ENCODE data around the gene CAPN8.

CAPN8 gene

DNA sequence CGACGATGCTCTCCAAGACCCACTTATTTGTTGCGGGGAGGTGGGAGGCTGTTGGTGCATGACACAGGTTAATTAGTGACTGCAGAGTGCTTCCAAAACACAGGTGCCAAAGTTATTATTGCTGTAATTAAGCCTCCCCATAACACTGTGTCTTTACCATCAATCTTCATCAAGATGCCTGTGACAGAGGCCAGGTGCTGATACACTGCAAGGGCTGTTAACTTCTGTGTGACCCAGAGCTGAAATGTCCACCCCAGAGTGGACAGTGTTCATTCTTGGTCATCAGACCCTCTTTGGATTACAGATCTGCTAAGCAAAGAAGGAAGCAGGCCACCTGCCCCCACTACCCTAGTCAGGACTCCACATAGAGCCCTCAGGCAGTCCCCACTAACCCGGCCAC is 55.5 kb downstream of the CAPN8 start:
- no peak for DNase-seq

DNA sequence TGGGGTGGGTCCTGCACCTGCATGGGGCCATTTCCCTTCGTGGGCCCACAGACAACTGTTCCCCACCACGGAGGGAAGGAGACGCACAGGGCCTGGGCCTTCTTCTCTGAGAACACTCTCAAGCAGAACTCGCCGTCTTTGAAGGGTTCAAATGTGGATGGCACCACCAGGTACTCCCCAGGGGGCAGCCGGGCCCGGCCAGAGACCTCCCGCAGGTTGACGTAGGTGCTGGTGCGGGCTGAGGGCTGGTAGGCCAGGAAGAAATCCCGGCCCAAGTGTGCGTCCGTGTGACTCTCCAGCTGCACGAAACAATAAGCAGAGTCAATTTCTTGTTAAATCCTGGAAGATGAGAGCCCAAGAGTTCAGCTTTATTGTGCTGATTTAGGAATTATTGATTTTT is 56.4 kb downstream of the CAPN8 start:
- no peak for DNase-seq

DNA sequence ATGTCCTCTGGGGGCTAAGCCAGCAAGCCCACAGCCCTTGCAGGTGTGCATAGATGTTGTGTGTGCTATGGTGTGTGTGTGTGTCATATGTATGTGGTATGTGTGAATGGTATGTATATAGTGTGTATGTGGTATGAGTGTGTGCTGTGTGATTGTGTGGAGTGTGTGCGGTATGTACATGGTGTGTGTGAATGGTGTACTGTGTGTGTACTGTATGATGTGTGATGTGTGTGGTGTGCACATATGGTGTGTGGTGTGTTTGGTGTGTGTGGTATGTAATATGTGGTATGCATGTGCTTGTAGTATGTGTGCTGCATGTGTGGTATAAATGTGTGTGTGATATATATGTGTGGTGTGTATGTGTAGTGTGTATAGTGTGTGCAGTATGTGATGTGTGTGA is 107.0 kb downstream of the CAPN8 start:
- no peak for DNase-seq

DNA sequence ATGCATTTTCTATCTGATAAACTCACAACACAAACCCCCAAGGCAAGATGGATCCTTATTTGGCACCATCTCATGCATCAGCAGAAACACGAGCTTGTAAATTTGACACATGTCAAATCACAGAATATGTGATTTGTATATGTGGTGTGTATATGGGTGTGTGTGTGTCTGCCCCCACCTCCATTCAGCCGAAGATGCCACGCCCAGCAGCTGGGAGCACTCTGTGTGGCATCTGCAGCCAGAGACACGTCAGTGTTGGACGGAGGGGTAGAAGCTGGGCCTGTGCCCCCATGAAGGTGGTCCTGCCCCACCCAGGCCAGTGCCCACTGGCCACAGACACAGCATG is 108.4 kb downstream of the CAPN8 start:
- DNase-seq = no peak

DNA sequence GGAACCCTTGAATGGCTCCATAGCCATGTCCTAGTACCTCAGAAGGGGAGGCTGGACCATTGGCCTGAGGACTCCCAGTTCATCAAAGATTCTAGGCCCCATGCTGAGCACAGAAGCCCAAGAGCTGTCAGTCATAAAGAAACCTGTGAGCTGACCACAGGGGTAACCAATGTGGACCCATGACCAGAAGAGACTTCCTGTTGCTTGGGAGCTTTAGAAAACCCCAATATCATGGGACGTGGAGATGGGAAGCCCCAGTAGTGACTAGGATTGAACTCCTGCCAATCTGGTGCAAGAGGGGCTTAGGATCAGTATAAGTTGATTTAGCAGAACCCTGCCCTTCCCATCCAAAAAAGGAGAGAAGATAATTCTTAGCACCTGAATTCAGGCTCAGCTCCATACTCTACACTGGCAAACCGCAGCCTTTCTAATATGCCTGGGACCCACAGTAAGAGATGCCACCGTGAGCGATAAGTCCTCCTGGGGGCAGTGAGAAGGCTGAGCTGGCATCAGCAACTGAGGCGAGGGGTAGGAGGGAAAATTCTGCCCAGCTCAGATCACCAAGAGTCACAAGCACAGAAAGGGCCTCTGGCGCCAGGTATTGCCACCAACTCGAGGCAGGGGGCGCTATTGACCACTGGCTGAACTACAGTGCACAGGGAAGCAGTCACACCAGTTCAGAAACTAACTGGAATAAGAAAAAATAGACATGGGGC is 108.9 kb downstream of the CAPN8 start:
- DNase-seq = peak; percentile 78

DNA sequence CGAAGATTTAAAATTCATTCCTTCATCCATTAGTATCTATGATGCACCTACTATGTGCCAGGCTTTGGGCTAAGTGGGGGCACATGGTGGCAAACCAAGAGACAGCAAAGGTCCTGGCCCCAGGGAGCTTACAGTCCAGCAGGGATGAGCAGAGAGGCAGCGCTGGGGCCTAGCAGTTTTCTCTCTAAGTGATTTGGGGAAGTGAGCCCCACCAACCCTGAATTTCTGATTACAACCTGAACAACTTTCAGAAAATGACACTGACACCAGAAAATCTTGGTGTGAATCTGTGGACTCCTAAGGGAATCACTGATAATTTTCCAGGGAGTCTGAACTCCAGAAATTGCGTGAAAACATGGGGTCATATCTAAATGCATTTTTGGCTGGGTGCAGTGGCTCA is 111.5 kb downstream of the CAPN8 start:
- no peak for DNase-seq

DNA sequence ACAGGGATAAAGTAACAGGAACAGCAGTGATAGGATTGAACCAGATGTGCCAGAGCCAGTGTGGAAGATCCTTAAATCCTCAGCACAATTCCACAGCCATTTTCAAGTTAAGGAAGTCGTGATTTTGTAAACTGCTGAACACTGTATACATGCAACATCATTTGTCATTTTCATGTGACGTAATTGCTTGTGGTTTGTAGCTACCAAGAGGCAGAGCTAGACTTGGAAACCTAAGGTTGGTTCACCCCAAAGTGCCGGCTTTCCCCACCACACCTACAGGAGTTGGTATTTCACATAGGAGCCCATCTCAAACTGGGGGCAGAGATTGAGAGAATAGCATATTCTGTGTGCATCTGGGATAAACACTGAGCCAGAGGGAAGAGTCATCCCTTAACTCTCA is 113.9 kb downstream of the CAPN8 start:
- no peak for DNase-seq

DNA sequence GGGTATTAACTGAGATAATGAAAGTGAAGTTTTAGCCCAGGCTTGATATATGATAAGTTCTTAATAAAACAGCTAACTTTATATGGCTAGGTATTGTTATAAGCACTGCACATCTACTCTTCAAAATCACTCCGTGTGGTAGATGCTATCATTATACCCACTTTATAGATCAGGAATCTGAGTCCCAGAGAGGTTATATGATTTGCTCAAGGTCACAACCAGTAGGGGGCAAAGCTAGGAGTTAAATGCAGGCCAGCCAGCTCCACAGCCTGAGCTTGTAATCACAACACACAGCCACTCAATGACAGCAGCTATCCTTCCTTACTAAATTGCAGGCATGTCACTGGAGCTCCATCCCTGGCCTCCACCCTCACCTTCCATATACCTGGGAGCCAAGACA is 115.8 kb downstream of the CAPN8 start:
- DNase-seq = no peak

DNA sequence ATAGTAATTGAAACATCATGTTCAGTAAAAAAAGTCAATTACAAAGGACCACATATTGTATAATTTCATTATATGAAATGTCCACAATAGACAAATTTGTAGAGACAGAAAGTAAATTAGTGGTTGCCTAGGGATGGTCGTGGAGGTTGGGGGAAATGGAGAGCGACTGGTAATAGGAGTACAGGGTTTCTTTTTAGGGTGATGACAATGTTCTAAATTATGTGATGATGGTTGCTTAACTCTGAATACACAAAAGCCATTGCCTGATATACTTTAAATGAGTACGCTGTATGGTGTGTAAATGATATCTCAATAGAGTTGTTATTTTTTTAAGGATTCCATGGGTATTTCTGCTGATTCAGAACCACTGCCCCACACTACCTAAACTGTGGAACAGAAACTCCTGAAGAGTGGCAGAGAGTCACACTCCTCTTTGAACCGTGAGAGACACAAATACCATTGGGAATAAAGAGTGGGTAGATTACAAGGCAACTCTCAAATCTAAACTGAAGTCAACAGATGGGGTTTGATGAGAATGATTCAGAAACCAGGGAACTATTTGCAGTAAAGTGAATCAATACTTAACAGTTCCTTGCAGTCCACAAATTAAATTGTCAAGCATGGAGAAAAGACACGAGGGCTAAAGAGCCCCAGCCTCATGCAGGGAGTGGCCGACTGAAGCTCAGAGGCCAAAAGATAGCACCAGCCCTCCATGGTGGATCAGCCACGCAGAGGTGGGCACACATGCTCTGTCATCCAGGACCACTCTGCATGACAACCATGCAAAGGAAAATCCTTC is 118.0 kb downstream of the CAPN8 start:
- no peak for DNase-seq

DNA sequence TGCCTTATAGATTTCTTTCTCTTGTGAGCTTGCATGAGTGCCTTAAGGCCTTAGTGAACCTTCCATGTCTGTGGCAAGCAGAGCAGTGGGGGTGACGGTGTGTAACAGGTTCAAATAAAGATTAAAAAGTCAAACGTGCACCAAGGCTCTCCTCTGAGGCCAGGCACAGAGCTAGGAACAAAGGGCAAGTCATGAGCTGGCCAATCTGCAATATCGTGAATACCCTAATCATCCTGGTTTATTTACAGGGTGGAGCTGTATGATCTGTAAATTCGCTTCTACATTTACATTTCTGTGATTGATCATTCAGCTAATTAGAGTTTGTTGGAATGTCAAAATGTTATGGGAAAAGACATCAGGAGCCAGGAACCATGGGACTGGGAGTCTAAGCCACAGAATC is 120.2 kb downstream of the CAPN8 start:
- no peak for DNase-seq

DNA sequence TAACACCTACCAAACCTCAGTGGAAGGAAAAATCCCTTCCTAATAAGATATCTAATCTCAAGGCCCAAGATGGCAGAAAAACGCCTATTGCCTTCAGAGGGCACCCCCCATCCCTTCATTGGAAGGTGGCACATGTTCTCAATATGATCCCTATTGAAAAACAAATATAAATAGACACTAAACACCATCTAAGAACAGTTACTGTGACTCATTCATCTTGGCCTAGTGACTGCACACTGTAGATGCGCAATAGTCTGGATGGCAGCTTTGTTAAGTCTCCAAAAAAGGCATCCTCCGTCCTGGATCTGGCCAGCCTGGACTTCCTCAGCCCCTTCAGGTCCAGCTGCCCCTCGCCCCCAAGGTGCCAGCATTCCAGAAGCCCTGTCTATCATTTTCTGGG is 121.9 kb downstream of the CAPN8 start:
- DNase-seq = no peak

DNA sequence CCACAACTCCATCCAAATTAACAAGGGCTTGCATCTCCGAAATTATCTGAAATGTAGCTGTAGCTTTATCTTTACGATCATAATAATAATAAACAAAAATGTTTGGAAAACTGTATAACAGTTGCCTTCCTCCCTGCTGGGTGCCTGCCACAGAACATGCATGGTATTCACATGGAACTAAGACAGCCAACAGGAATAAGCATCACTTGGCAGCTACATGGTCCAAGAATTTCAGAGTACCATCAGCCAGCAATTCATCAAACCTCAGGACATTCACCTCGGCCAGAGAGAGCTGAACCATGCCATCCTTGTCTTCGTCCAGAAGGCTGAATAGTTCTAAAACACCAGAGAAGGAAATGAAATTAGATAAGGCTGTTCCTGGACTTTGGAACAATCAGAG is 122.7 kb downstream of the CAPN8 start:
- DNase-seq = no peak

DNA sequence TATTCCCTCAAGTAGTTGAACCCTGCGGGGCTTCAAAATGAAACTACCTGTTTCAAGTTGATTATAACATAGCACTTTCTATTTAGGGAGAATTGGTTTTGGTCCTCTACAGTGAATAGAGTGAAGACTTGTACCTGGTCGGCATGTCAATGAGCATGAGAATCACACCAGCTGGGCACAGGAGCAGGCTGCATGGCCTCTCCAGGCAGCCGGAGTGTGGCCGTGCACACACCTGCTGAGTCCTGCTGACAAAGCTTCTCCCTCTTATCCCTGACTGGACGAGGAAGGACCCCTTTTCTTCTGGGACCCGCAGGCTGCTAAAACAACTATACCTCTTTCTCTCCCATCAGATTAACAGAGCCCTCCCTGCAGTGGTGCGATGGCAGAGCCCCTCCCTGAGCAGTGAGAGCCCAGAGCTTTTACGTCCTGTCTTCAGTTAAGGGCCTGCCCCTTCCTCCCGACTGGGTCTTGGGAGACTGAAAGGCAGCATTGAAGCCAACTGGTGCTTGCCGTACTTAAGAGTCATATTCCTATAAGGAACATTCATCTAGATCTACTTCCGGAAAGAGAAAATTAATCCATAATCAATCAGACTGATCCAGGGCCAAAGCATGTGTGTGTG is 124.9 kb downstream of the CAPN8 start:
- no peak for DNase-seq

DNA sequence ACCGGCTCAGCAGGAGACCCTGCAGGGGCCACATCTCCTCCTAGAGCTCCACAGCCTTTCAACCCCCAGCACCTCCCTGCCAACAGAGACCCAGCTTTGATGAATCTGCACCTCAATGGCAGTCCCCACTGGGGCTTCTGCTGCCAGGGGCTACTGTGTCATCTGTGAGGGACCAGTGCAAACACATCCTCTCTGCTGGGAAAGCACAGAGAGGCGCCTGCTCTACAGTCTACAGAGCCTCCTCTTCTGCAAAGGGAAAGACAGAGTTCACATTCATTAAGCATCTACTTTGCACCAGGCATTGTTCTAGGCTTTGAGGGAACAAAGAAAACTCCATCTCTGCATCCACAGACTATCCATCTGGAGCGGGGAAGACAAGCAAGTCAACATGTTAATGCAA is 125.8 kb downstream of the CAPN8 start:
- DNase-seq = no peak

DNA sequence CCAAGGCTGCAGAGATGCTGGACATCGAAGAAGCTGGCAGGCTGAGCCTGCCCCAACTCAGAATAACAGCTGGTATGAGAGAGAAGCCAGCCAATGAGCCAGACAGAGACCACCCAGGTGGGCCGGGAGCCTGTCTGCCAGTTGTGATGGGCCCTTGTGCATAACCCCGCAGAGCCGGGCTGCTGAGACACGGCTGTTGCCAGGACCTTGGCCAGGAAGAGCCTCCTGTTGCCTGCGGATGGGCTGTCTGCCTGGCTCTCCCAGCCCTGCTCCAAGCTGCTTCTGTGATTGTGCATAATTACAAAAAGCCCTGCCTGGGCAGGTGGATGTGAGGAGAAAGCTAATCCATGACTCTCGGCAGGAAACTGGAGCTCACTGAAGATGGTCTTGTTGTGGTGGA is 126.5 kb downstream of the CAPN8 start:
- DNase-seq = no peak

DNA sequence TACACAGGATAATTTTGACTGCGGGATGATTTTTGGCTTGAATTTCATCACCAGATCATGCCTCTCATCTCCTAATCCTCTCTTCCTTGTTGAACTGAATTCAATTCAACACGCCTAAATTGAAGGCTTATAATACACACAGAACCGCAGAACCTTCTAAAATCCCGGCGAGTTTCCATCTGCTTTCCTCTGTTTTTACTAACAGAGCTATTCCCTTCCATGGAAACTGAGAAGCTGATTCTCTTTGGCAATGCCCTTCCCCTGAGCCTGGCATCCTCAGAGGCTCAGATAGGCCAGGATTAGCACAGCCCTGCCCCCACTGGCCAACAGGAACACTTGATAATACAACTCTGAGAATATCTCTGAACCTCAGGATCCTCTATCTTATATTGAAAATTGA is 130.2 kb downstream of the CAPN8 start:
- DNase-seq = no peak

DNA sequence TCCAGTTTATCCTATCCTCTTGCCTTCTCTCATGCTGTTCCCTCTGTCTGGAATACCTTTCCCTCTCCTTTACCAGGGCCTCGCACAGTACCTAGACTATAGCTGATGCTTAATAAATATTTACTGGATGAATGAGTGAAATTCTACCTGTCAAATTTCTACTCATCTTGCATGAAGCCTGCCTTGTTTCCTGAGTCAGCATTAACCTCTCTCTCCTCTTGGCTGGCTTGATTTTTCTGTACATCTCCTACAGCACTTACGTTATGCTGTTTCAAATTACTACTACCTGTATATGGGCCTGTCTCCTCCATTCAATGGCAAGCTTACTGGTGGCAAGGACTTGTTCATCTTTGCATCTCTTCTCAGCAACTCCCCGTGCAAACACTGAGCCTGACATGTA is 130.8 kb downstream of the CAPN8 start:
- no peak for DNase-seq

DNA sequence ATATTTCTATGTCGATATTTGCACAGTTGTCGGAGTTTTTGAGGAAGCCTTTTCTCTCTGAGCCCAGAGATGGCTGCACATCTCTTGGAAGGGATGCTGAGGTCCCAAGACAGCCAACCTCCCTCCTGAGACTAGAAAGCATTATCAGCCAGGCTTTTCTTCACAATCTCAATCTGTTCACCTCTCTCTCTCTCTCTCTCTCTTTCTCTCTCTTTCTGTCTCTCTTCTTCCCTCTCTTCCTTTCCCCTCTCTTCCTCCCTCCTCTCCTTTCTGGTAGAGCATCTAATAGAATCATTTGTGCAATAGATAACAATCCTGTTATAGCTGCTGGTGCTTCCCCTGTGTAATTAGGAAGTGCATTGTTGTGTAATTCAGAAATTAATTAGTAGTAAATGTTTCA is 131.8 kb downstream of the CAPN8 start:
- DNase-seq = no peak

DNA sequence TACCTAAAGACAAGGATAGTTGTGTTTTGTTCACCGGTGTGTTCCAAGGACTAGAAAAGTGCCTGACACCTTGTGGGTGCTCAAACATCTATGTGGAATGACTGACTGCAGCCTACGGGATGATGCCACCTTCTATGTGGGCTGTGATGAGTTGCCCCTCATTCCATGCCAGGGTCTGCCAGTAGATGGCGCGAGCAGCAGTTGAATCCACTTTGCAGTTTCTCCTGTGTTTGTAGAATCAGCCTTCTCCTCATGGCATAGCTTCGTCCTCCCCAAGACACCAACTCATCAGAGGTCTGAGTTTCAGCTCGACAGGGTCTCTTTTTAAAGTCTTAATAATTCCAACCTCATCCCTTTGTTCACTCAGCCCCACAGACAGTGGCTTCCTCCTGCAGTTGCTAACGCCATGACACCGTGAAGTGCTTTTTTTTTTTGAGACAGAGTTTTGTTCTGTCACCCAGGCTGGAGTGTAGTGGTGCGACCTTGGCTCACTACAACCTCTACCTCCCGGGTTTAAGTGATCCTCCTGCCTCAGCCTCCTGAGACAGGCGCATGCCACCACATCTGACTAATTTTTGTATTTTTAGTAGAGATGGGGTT is 133.7 kb downstream of the CAPN8 start:
- DNase-seq = peak; percentile 80

DNA sequence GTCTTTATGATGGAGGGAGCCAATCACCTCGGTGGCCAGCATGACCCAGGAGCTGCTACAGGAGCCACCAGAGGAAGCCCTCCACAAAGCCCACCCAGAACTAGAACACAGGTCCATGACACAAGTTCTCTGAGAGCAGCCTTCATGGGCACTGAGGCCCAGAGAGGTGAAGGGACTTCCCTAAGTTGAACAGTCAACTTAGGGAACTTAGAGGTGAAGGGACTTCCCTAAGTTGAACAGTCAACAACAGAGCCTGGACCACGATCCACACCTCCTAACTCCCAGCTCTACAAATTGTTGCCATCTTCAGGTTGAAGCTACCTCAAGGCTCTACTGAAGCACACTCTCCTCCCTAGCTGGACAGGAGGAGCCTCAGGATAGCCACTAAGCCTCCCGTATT is 139.5 kb downstream of the CAPN8 start:
- DNase-seq = no peak

DNA sequence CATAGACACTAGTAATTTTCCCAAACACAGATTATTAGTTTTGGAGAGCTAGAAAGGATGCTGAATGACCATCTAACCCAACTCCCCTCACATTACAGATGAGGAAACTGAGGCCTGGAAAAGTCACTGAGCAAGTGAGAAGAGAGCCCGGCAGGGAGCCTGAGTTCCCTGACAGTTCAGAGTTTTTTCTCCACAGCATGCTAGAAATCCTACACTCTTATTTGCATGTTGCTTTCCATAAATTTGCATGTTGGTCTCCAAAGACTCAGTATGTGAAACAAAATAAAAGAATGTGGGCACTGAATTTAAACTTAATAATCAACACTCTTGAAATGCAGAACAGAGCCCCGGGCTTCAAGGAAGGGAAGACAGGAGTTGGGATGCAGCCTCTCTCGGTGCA is 140.0 kb downstream of the CAPN8 start:
- no peak for DNase-seq

DNA sequence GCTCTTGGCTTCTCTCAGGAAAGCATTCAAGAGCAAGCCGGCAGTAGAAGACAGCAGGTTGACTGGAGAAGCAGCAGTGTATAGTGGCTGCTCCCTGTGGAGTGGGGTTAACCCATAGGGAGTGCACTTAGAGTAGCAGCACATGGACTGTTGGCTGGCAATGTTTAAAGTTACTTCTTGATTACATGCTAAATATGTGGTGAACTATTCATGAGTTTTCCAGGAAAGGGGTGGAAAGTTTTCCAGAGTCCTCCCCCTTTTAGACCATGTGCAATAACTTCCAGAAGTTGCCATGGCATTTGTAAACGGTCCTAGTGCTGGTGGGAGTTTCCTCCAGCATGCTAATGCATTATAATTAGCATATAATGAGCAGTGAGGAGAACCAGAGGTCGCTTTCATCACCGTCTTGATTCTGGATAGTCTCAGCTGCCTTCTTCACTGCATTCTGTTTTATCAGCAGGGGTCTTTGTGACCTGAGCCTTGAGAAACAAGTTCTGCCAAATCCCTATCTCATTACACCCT is 140.5 kb downstream of the CAPN8 start:
- no peak for DNase-seq

DNA sequence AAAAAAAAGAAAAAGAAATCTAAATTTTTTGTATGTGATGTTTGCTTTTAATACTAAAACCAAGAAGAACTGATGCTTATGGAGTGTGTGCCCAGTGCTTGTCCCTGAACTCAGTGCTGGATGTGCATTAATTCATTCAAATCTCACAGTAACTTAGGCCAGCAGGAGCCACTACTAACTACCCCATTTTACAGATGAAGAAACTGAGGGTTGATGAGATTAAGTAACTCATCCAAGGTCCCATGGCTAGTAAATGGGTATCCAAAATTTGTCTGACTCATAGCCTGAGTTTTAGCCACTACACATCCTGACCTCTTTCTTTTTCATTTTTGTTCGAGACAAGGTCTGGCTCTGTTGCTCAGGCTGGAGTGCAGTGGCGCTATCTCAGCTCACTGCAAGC is 144.4 kb downstream of the CAPN8 start:
- DNase-seq = no peak

DNA sequence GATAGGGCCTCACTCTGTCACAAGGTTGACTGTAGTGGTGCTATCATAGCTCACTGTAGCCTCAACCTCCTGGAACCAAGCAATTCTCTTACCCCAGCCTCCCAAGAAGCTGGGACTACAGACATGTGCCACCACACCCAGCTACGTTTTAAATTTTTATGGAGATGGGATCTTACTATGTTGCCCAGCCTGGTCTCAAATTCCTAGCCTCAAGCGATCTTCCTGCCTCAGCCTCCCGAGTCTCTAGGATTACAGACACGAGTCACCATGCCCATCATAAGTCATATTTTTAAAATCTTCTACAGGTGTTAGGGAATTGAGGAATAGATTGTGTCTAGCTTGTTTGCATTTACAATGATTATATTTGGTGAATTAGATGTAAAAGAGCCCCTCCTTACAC is 145.3 kb downstream of the CAPN8 start:
- DNase-seq = no peak
